Sigmoid colon (tissue), 7 donors: Measurements from ENCODE around the gene FAM174C. TPM values are rescaled to one million over a fixed set of nuclear protein-coding genes. Genes with fewer than 3 reads are reported as not detected.
A peak's percentile ranks its signal among the peaks of the same experiment; 100 is the strongest.

Experiments
- DNase-seq: peaks from one replicate; pipeline ENCODE4 v3.0.0-alpha.2; 2019
- H3K27ac ChIP-seq, 4 donors: fragments of 200-600 bp; sonication (generic); one replicate each; pipeline ENCODE4 v1.5.1; 2016 to 2019; ENCODE audit warnings: mild to moderate bottlenecking in 1 of 4
- H3K27me3 ChIP-seq, 3 donors: fragments of 200-600 bp; sonication (generic); one replicate each; pipeline ENCODE4 v1.5.1; 2019; ENCODE audit warnings: mild to moderate bottlenecking in 1 of 3
- H3K36me3 ChIP-seq, 4 donors: fragments of 200-600 bp; sonication (generic); one replicate each; pipeline ENCODE4 v1.5.1; 2016 to 2019
- H3K4me1 ChIP-seq, 4 donors: fragments of 200-600 bp; sonication (generic); one replicate each; pipeline ENCODE4 v1.5.1; 2017 to 2019
- H3K4me3 ChIP-seq, 4 donors: fragments of 200-600 bp; sonication (generic); one replicate each; pipeline ENCODE4 v1.5.1; 2017 to 2019; ENCODE audit warnings: mild to moderate bottlenecking in 2 of 4, moderate library complexity in 1 of 4
- H3K9me3 ChIP-seq, 4 donors: fragments of 200-600 bp in 3 of 4; sonication (generic) in 3 of 4; one replicate each; pipeline versions ENCODE4 v1.5.1 to v1.6.1; 2013 to 2019
- CTCF ChIP-seq, 4 experiments: fragments of 450-650 bp in 3 of 4; fragments of 200-600 bp in 1 of 4; IDR thresholded peaks; one replicate each; pipeline ENCODE4 v1.5.1; 2016 to 2019; ENCODE audit warnings: antibody characterized with exemption in 4 of 4, mild to moderate bottlenecking in 3 of 4, moderate library complexity in 2 of 4
- EP300 ChIP-seq, 4 donors: sonication (generic); formaldehyde crosslinking; IDR thresholded peaks; one replicate each; pipeline ENCODE4 v1.6.1; 2017; ENCODE audit warnings: antibody characterized with exemption in 4 of 4
- POLR2A ChIP-seq, 2 donors: fragments of 450-650 bp; IDR thresholded peaks; one replicate each; pipeline ENCODE4 v1.6.1; 2016; ENCODE audit warnings: antibody characterized with exemption in 2 of 2, mild to moderate bottlenecking in 2 of 2, moderate library complexity in 2 of 2
- POLR2AphosphoS5 ChIP-seq, 4 donors: sonication (generic); formaldehyde crosslinking; IDR thresholded peaks; one replicate each; pipeline ENCODE4 v1.6.1; 2017; ENCODE audit warnings: antibody characterized with exemption in 4 of 4
- WGBS, 2 donors: extraction: QIAGEN DNeasy Blood & Tissue Kit; methylation state at CpG; one replicate each; pipeline ENCODE4 v1.1.7; 2013; 5-methylcytosine and 5-hydroxymethylcytosine counted together
- intact Hi-C: fragments of 100-400 bp; cut with DNase I; formaldehyde crosslinking; loops from one replicate; pipeline ENCODE4 v1.15.1; 2023
- polyA plus RNA-seq, 3 donors: library from polyadenylated mRNA; stranded (reverse); fragments of 200-250 nt; gene quantifications; one replicate each; pipeline ENCODE4 v1.2.3, GENCODE V29; 2013
- total RNA-seq, 4 donors: library from RNA; depleted of rRNA; stranded (reverse); fragments of >200 nt; gene quantifications; one replicate each; pipeline ENCODE4 v1.1.0, GENCODE V29; 2016
- donor health status: healthy with polysubstance abuse.
- donor health status: Bipolar disorder and iron deficiency.
- donor health status: healthy.

The FAM174C gene
- total and polyA plus RNA-seq, 7 donors = 24.7 to 87.8 (median 37.0) TPM

- Histone ChIP-seq H3K4me1 (peaks cover 0 to 77% (median 74%) of the 10 kb centered on the region in 4 donors), H3K9me3 (no peaks in the 10 kb centered on the region), H3K27me3 (no peaks in the 10 kb centered on the region), H3K27ac (peak overlapping the region; percentile 96 to 100 (median 100)), H3K36me3 (peaks cover 0 to 13% (median 2%) of the 10 kb centered on the region in 4 donors), H3K4me3 (peak overlapping the region in 3 of 4 donors; percentile 56 to 69 (median 66))
- peak; percentile 86 for DNase-seq
- TF ChIP-seq CTCF (IDR thresholded peaks at IDR 0.05) (no peak), POLR2A (IDR thresholded peaks at IDR 0.05) (peak in 1 of 2 donors; percentile 25), EP300 (IDR thresholded peaks at IDR 0.05) (no peak), POLR2AphosphoS5 (IDR thresholded peaks at IDR 0.05) (peak; percentile 11 to 44 (median 32))
- WGBS, 2 donors = 8 to 32% methylated on average over 28 of the region's 28 CpGs
- intact Hi-C loops = loop anchor here (10.0 kb wide), 1 partner anchor 687 kb away; the partner anchor contains the start of gene BSG
Observed at GRCh38 chr19:1261798-1262622, 13.3 kb upstream of the FAM174C start.

- intact Hi-C loops = loop anchor here (10.0 kb wide), 1 partner anchor 688 kb away; the partner anchor contains the start of gene BSG
- peaks cover 0 to 77% (median 77%) of the 10 kb centered on the region in 4 donors for H3K4me1 ChIP-seq
- H3K27me3 ChIP-seq = no peaks in the 10 kb centered on the region
- H3K27ac ChIP-seq = peak overlapping the region; percentile 96 to 100 (median 100)
- no peak for DNase-seq
- 10 to 43% methylated on average over 21 of the region's 21 CpGs for WGBS, 2 donors
- no peaks in the 10 kb centered on the region for H3K9me3 ChIP-seq
- no peak overlapping the region for H3K4me3 ChIP-seq
- TF ChIP-seq POLR2AphosphoS5 (IDR thresholded peaks at IDR 0.05) = no peak
- TF ChIP-seq POLR2A (IDR thresholded peaks at IDR 0.05) = no peak
- TF ChIP-seq EP300 (IDR thresholded peaks at IDR 0.05) = no peak
- TF ChIP-seq CTCF (IDR thresholded peaks at IDR 0.05) = no peak
- H3K36me3 ChIP-seq = peaks cover 0 to 6% (median 0%) of the 10 kb centered on the region in 4 donors
Observed at GRCh38 chr19:1262623-1263123, 12.7 kb upstream of the FAM174C start.

GRCh38 chr19:1263188-1263587 is 12.1 kb upstream of the FAM174C start:
- Histone ChIP-seq H3K4me3 (no peak overlapping the region), H3K36me3 (peaks cover 0 to under 1% (median 0%) of the 10 kb centered on the region in 4 donors), H3K9me3 (no peaks in the 10 kb centered on the region), H3K27ac (peak overlapping the region; percentile 96 to 100 (median 100)), H3K27me3 (no peaks in the 10 kb centered on the region), H3K4me1 (peaks cover 0 to 77% (median 77%) of the 10 kb centered on the region in 4 donors)
- no peak for DNase-seq
- 46 to 53% methylated on average over 5 of the region's 5 CpGs for WGBS, 2 donors
- no peak for TF ChIP-seq CTCF (IDR thresholded peaks at IDR 0.05)
- no peak for TF ChIP-seq POLR2AphosphoS5 (IDR thresholded peaks at IDR 0.05)
- TF ChIP-seq POLR2A (IDR thresholded peaks at IDR 0.05) = no peak
- no peak for TF ChIP-seq EP300 (IDR thresholded peaks at IDR 0.05)
- intact Hi-C loops = loop anchor here (10.0 kb wide), 1 partner anchor 688 kb away; the partner anchor contains the start of gene BSG

GRCh38 chr19:1264801-1265614 is 10.3 kb upstream of the FAM174C start:
- peak; percentile 93 for DNase-seq
- 64 to 72% methylated on average over 26 of the region's 26 CpGs for WGBS, 2 donors
- Histone ChIP-seq H3K4me1 (peaks cover 0 to 69% (median 67%) of the 10 kb centered on the region in 4 donors), H3K27ac (peak overlapping the region; percentile 88 to 96 (median 94)), H3K27me3 (no peaks in the 10 kb centered on the region), H3K9me3 (no peaks in the 10 kb centered on the region), H3K4me3 (peak overlapping the region in 1 of 4 donors; percentile 63), H3K36me3 (no peaks in the 10 kb centered on the region)
- intact Hi-C loops = loop anchor here (10.0 kb wide), 1 partner anchor 690 kb away; the partner anchor contains the start of gene BSG
- TF ChIP-seq POLR2AphosphoS5 (IDR thresholded peaks at IDR 0.05) (peak in 1 of 4 donors; percentile 60), CTCF (IDR thresholded peaks at IDR 0.05) (no peak), POLR2A (IDR thresholded peaks at IDR 0.05) (no peak), EP300 (IDR thresholded peaks at IDR 0.05) (peak in 1 of 4 donors; percentile 5)
